ENCODE results near the gene LRRC7.

Gene LRRC7

GRCh38 chr1:69567652-69568420 lies at the start of gene LRRC7:
Gene LRRC7 (plus strand): TSS chr1:69567922. CDS start chr1:69568640, 718 bp downstream.
- DNase-seq: no peak

- DNase-seq: no peak
Measured at GRCh38 chr1:69519006-69519405, 48.7 kb upstream of the LRRC7 start.

- no peak for DNase-seq
Measured at GRCh38 chr1:69520326-69520725, 47.4 kb upstream of the LRRC7 start.

- DNase-seq: no peak
Measured at GRCh38 chr1:69523032-69523431, 44.7 kb upstream of the LRRC7 start.

- DNase-seq: no peak
Measured at GRCh38 chr1:69523461-69523860, 44.3 kb upstream of the LRRC7 start.

GRCh38 chr1:69524015-69524414 lies 43.7 kb upstream of the LRRC7 start:
- DNase-seq: no peak

GRCh38 chr1:69527273-69527672 lies 40.4 kb upstream of the LRRC7 start:
- no peak for DNase-seq

- no peak for DNase-seq
Measured at GRCh38 chr1:69528376-69528775, 39.3 kb upstream of the LRRC7 start.

- no peak for DNase-seq
Measured at GRCh38 chr1:69533343-69533742, 34.4 kb upstream of the LRRC7 start.

GRCh38 chr1:69534829-69535228 lies 32.9 kb upstream of the LRRC7 start:
- no peak for DNase-seq

- no peak for DNase-seq
Measured at GRCh38 chr1:69535490-69535889, 32.2 kb upstream of the LRRC7 start.

GRCh38 chr1:69540052-69540451 lies 27.7 kb upstream of the LRRC7 start:
- DNase-seq: no peak

GRCh38 chr1:69551476-69552324 lies 16.0 kb upstream of the LRRC7 start:
- no peak for DNase-seq

GRCh38 chr1:69553726-69554125 lies 14.0 kb upstream of the LRRC7 start:
- no peak for DNase-seq

GRCh38 chr1:69568421-69569174 lies 876 bp downstream of the LRRC7 start:
- DNase-seq: no peak

- no peak for DNase-seq
Measured at GRCh38 chr1:69569175-69569541, 1.4 kb downstream of the LRRC7 start.

GRCh38 chr1:69569576-69570328 lies 2.0 kb downstream of the LRRC7 start:
- no peak for DNase-seq

GRCh38 chr1:69570356-69570755 lies 2.6 kb downstream of the LRRC7 start:
- DNase-seq: no peak

- DNase-seq: no peak
Measured at GRCh38 chr1:69572921-69573320, 5.2 kb downstream of the LRRC7 start.

GRCh38 chr1:69573911-69574310 lies 6.2 kb downstream of the LRRC7 start:
- no peak for DNase-seq

- DNase-seq: no peak
Measured at GRCh38 chr1:69585666-69586065, 17.9 kb downstream of the LRRC7 start.

GRCh38 chr1:69587391-69587790 lies 19.7 kb downstream of the LRRC7 start:
- DNase-seq: no peak

GRCh38 chr1:69589799-69590198 lies 22.1 kb downstream of the LRRC7 start:
- no peak for DNase-seq

Measured in MV-4-11 (cell line).